ENCODE results near the gene AP1G2.

The AP1G2 gene

GRCh38 chr14:23570806-23571483 is 3.4 kb upstream of the AP1G2 start:
- peaks cover 4% of the 10 kb centered on the region for H3K36me3 Mint-ChIP-seq (ENCODE audit: low read depth)
- H3K4me1 Mint-ChIP-seq (ENCODE audit: low read depth), result peaks cover 30% of the 10 kb centered on the region
- no peak overlapping the region for H3K4me3 Mint-ChIP-seq
- peaks cover 22% of the 10 kb centered on the region for H3K27me3 Mint-ChIP-seq (ENCODE audit: low read depth)
- H3K9me3 Mint-ChIP-seq, result no peaks in the 10 kb centered on the region
- H3K27ac Mint-ChIP-seq, result no peak overlapping the region

GRCh38 chr14:23569443-23570151 is 2.0 kb upstream of the AP1G2 start:
- H3K9me3 Mint-ChIP-seq, result no peaks in the 10 kb centered on the region
- H3K27me3 Mint-ChIP-seq (ENCODE audit: low read depth), result peaks cover 13% of the 10 kb centered on the region
- H3K36me3 Mint-ChIP-seq (ENCODE audit: low read depth), result peaks cover 13% of the 10 kb centered on the region
- no peak overlapping the region for H3K4me3 Mint-ChIP-seq
- H3K27ac Mint-ChIP-seq, result no peak overlapping the region
- peaks cover 30% of the 10 kb centered on the region for H3K4me1 Mint-ChIP-seq (ENCODE audit: low read depth)

DNA sequence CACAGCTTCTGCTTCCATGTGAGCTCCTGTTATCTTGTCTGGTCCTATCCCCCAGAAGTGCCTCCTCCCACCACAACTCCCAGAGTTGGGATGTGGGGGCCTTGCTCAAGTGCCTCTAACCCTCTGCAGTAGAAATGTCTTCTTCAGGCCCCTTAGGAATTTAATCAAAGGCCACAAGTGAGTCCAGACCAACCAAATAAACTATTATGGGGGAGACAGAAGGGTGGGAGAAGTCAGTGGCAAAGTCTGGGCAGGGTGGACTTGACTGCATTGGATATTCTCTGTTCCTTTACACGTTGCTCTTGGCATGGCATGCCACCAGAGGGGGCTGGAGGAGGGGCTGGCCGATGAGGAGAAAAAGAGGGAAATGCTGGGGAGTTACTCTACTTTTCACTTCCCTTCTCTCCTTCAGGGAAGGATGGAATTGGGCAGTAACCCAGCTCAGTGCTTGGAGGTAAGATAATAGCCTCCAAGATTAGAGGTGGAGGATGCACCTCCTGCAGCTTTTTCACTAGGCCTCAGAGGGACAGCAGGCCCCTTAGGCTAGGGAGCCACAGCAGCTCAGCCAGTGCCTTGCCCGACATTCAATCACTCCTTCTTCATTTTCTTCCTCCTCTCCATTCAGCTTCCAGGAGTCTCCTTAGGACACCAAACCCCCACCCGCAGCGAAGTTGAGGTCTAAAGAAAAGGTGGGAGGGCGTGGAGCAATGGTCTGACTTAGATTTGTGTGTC is 1.2 kb upstream of the AP1G2 start:
- no peaks in the 10 kb centered on the region for H3K9me3 Mint-ChIP-seq
- peaks cover 10% of the 10 kb centered on the region for H3K27me3 Mint-ChIP-seq (ENCODE audit: low read depth)
- peaks cover 17% of the 10 kb centered on the region for H3K36me3 Mint-ChIP-seq (ENCODE audit: low read depth)
- peak overlapping the region; percentile 97 for H3K27ac Mint-ChIP-seq
- peak overlapping the region; percentile 67 for H3K4me3 Mint-ChIP-seq
- peaks cover 30% of the 10 kb centered on the region for H3K4me1 Mint-ChIP-seq (ENCODE audit: low read depth)

GRCh38 chr14:23568021-23568599 is 519 bp upstream of the AP1G2 start:
- Mint-ChIP-seq H3K27ac (peak overlapping the region; percentile 97), H3K27me3 (ENCODE audit: low read depth) (peaks cover 8% of the 10 kb centered on the region), H3K4me1 (ENCODE audit: low read depth) (peaks cover 30% of the 10 kb centered on the region), H3K36me3 (ENCODE audit: low read depth) (peaks cover 17% of the 10 kb centered on the region), H3K4me3 (peak overlapping the region; percentile 99), H3K9me3 (no peaks in the 10 kb centered on the region)

DNA sequence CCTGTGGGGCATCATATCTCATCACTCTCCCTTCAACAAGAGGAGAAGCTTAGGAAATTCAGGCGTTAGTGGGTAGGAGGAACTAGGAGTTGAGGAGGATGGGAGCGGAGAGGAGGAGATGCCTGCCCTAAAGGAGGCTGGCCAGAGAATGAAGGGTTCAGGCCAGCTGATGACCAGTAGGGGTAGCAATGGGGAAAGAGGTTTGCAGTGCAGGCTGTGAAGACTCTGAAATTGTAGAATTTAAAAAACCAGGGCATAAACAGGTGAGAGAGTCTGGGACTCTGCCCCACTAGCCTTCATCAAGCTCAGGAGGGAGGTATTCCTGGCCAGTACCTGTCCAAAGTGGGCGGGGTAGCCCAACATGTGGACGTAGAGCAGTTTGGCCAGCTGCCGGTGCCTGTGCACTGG is 809 bp downstream of the AP1G2 start:
- Mint-ChIP-seq H3K27ac (peak overlapping the region; percentile 35), H3K9me3 (no peaks in the 10 kb centered on the region), H3K27me3 (ENCODE audit: low read depth) (no peaks in the 10 kb centered on the region), H3K4me1 (ENCODE audit: low read depth) (peaks cover 23% of the 10 kb centered on the region), H3K4me3 (peak overlapping the region; percentile 99), H3K36me3 (ENCODE audit: low read depth) (peaks cover 21% of the 10 kb centered on the region)

- peak overlapping the region; percentile 99 for H3K4me3 Mint-ChIP-seq
Measured at GRCh38 chr14:23566112-23566777, 1.3 kb downstream of the AP1G2 start.

GRCh38 chr14:23565626-23566025 is 2.0 kb downstream of the AP1G2 start:
- H3K36me3 Mint-ChIP-seq (ENCODE audit: low read depth), result peaks cover 29% of the 10 kb centered on the region

More at GRCh38 chr14:23566112-23566777, 1.3 kb downstream of the AP1G2 start:
- no peaks in the 10 kb centered on the region for H3K9me3 Mint-ChIP-seq
- peaks cover 23% of the 10 kb centered on the region for H3K4me1 Mint-ChIP-seq (ENCODE audit: low read depth)
- H3K27ac Mint-ChIP-seq, result peak overlapping the region; percentile 35
- peaks cover 25% of the 10 kb centered on the region for H3K36me3 Mint-ChIP-seq (ENCODE audit: low read depth)
- H3K27me3 Mint-ChIP-seq (ENCODE audit: low read depth), result no peaks in the 10 kb centered on the region

GRCh38 chr14:23564876-23565275 is 2.7 kb downstream of the AP1G2 start:
- Mint-ChIP-seq H3K36me3 (ENCODE audit: low read depth) (peaks cover 33% of the 10 kb centered on the region), H3K4me3 (peak overlapping the region; percentile 19), H3K9me3 (no peaks in the 10 kb centered on the region), H3K4me1 (ENCODE audit: low read depth) (peaks cover 25% of the 10 kb centered on the region), H3K27me3 (ENCODE audit: low read depth) (no peaks in the 10 kb centered on the region), H3K27ac (peak overlapping the region; percentile 8)

More at GRCh38 chr14:23565626-23566025, 2.0 kb downstream of the AP1G2 start:
- Mint-ChIP-seq H3K4me3 (peak overlapping the region; percentile 6), H3K4me1 (ENCODE audit: low read depth) (peaks cover 23% of the 10 kb centered on the region), H3K27me3 (ENCODE audit: low read depth) (no peaks in the 10 kb centered on the region), H3K27ac (no peak overlapping the region), H3K9me3 (no peaks in the 10 kb centered on the region)

DNA sequence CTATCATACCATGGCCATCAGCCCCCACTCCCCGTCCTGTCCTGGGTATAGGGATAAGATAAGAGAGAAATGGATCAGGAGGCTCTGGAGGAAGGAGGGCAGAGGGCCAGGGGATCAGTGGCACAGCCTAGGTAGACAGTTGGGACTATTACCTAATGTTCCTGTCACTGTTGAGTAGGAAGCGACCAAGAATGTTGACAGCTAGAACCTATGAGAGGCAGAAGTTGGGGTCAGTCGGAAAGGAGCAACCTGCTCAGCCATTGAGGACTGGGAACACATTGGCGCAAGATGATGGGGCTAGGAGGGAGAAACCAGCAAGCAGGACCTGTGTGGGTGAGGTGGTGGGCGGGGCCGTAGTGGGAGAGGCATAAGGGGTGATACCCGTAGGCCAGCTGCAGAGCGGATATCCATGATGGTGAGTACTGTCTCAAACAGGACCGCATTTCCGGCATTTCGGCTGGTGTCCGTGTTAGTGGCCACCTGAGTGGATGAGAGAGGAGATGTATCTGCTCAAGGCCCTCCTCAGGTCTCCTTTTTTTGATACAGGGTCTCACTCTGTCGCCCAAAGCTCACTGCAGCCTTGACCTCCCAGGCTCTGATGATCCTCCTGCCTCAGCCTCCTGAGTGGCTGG is 3.3 kb downstream of the AP1G2 start:
- peak overlapping the region; percentile 8 for H3K27ac Mint-ChIP-seq
- H3K36me3 Mint-ChIP-seq (ENCODE audit: low read depth), result peaks cover 38% of the 10 kb centered on the region
- H3K4me3 Mint-ChIP-seq, result peak overlapping the region; percentile 36
- no peaks in the 10 kb centered on the region for H3K9me3 Mint-ChIP-seq
- H3K4me1 Mint-ChIP-seq (ENCODE audit: low read depth), result peaks cover 25% of the 10 kb centered on the region
- no peaks in the 10 kb centered on the region for H3K27me3 Mint-ChIP-seq (ENCODE audit: low read depth)

DNA sequence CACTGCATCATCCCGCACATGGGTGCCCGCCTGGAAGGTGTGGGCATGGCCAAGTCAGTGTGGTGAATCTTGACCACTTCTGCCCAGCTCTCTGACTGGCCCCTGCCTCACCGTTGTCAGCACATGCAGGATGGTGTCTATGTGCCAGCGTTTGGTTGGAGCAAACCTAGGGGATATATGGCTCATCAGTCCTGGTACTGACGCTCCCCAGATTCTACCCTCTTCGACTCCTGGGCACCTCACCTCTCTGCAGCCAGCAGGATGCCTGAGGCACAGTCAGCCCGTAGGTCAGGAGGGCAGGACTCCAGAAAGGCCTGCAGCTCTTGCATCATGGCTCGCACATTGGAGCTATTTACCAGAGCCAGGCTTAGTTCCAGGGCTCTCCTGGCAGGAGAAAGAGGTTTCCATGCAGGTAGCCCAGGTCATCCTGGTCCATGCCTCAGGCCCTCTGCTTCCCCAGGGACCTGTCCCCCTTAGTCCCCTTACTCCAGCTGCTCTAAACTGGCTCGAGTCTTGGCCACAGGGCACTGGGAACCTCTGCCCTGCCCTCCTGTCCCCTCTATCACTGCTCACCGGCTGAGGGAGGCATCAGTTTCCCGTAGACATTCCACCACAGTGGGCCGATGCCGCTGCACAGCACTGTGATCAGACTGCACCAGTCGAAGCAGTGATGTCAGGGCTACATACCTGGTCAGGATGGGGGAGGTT is 4.0 kb downstream of the AP1G2 start:
- no peaks in the 10 kb centered on the region for H3K27me3 Mint-ChIP-seq (ENCODE audit: low read depth)
- peaks cover 23% of the 10 kb centered on the region for H3K4me1 Mint-ChIP-seq (ENCODE audit: low read depth)
- H3K27ac Mint-ChIP-seq, result no peak overlapping the region
- no peaks in the 10 kb centered on the region for H3K9me3 Mint-ChIP-seq
- H3K4me3 Mint-ChIP-seq, result no peak overlapping the region
- peaks cover 43% of the 10 kb centered on the region for H3K36me3 Mint-ChIP-seq (ENCODE audit: low read depth)

- Mint-ChIP-seq H3K27me3 (ENCODE audit: low read depth) (no peaks in the 10 kb centered on the region), H3K4me1 (ENCODE audit: low read depth) (peaks cover 16% of the 10 kb centered on the region), H3K36me3 (ENCODE audit: low read depth) (peaks cover 45% of the 10 kb centered on the region), H3K4me3 (no peak overlapping the region), H3K9me3 (no peaks in the 10 kb centered on the region), H3K27ac (peak overlapping the region; percentile 10)
Measured at GRCh38 chr14:23562822-23563472, 4.6 kb downstream of the AP1G2 start.

DNA sequence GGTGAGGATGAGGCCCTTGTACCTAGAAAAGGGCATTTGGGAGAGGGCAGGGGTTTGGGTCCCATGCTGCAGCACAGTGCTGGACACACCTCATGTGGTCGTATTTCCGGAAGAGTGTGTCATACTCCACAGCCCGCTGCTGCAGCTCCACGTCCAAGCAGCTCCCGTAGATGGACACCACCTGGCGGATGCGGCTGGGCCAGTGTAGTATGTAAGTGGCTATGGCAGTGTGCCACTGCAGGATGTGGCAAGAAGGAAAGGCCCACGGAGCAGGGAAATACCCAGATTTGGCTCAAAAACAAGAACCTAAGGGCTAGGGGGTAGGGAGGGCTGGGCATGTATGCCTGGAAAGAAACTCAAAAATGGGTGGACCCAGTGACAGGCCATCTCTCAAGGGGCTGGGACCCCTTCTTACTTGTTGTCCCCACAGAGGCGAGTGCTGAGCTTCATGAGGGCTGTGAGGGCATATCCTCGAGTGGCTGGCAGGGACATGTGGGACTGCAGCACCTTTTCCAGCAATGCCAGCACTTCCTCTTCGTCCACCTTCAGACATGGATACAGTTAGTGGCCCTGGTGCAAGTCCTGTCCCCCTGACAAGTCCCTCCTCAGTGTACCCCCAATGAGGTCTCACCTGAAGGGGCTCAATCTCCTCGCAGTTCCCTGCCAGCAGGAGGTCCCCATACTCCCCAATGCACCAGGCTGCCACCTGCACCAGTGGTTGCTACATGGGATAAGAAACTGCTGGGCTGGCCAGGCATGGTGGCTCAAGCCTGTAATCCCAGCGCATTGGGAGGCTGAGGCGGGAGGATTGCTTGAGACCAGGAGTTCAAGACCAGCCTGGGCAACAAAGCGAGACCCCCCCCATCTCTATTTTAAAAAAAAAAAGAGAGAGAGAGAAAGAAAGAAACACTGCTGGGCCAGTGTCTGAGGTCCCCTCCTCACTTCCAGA is 5.4 kb downstream of the AP1G2 start:
- H3K4me3 Mint-ChIP-seq, result no peak overlapping the region
- no peaks in the 10 kb centered on the region for H3K9me3 Mint-ChIP-seq
- H3K27me3 Mint-ChIP-seq (ENCODE audit: low read depth), result no peaks in the 10 kb centered on the region
- H3K36me3 Mint-ChIP-seq (ENCODE audit: low read depth), result peaks cover 41% of the 10 kb centered on the region
- no peak overlapping the region for H3K27ac Mint-ChIP-seq
- H3K4me1 Mint-ChIP-seq (ENCODE audit: low read depth), result peaks cover 16% of the 10 kb centered on the region

Measured in T-helper 1 cell treated with Interleukin-12 subunit alpha and Interleukin-12 subunit beta and Interleukin-4 antibody, amounts not matched to agents 30 μg/mL and 1 μg/mL, for 36 hours (primary cell).